Mesodermal cell (in vitro differentiated cells): ENCODE measurements around the gene CCDC188.

Experiments
- H3K27ac ChIP-seq: 2 replicates; pipeline ENCODE4 v1.7.0; 2013; ENCODE audit warnings: mild to moderate bottlenecking, low read depth, low read length, moderate library complexity; ENCODE audit not compliant: severe bottlenecking
- H3K36me3 ChIP-seq: 2 replicates; pipeline ENCODE4 v1.7.1; 2013; ENCODE audit warnings: mild to moderate bottlenecking, low read length, moderate library complexity; ENCODE audit not compliant: control insufficient read depth, insufficient read depth
- H3K4me1 ChIP-seq: one replicate; pipeline ENCODE4 v1.7.1; 2013; ENCODE audit warnings: mild to moderate bottlenecking, low read length; ENCODE audit not compliant: insufficient read depth, control insufficient read depth, poor library complexity, severe bottlenecking
- H3K4me3 ChIP-seq: 2 replicates; pipeline ENCODE4 v1.7.0; 2013; ENCODE audit warnings: low read length, control low read depth, mild to moderate bottlenecking; ENCODE audit not compliant: insufficient read depth, poor library complexity, severe bottlenecking; ENCODE audit errors: extremely low read depth
- H3K9me3 ChIP-seq: 2 replicates; pipeline ENCODE4 v1.7.1; 2013; ENCODE audit warnings: mild to moderate bottlenecking, low read length, moderate library complexity; ENCODE audit not compliant: control insufficient read depth
- WGBS, 2 experiments: methylation state at CpG; one replicate each; pipeline ENCODE4 v1.1.5; 2013; ENCODE audit warnings: missing lambda C conversion rate in 2 of 2; ENCODE audit not compliant: insufficient coverage in 2 of 2; 5-methylcytosine and 5-hydroxymethylcytosine counted together

The CCDC188 gene

GRCh38 chr22:20192972-20193760, 42.3 kb upstream of the CCDC188 start:
- H3K36me3 ChIP-seq, result no peaks in the 10 kb centered on the region
- H3K9me3 ChIP-seq, result no peaks in the 10 kb centered on the region
- WGBS, 2 experiments, result 79 to 81% methylated on average over 19 to 20 of the region's 20 CpGs
- H3K4me3 ChIP-seq, result no peak overlapping the region
- H3K27ac ChIP-seq, result no peak overlapping the region
- H3K4me1 ChIP-seq, result no peaks in the 10 kb centered on the region

DNA sequence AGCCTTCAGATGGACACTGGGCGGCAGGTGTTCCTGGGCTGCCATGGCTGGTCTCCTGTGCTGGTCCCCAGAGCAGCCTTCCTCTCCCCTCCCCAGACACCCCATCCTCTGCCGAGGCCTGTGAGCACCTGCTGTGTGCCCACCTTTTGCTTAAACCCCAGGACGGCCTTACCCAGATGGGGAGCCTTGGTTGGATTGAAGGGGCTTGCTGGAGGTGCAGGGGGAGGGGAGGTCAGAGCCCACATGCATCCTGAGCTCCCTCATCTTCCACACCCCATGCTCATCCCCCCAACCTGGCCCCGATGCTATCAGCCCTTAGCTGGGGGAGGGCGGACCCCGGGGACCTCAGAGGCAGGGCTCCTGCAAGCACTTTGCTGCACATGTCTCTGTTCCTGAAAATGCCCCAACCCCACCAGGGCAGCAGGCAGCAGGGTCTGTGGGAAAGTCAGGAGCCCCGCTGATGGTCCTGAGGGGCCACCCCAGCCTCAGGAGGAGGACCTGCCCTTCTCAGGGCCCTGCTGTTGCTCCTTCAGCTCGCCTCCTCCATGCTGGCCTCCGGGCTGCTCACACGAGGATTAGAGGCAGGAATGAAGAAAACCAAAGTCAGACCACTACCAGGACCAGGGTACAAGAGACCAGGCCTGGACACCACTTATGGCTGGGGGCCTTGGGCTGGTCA, 41.6 kb upstream of the CCDC188 start:
- WGBS, 2 experiments, result 93 to 97% methylated on average over 6 to 8 of the region's 10 CpGs
- no peaks in the 10 kb centered on the region for H3K9me3 ChIP-seq
- no peaks in the 10 kb centered on the region for H3K4me1 ChIP-seq
- no peaks in the 10 kb centered on the region for H3K36me3 ChIP-seq
- no peak overlapping the region for H3K27ac ChIP-seq
- H3K4me3 ChIP-seq, result no peak overlapping the region

GRCh38 chr22:20191803-20192202, 40.9 kb upstream of the CCDC188 start:
- Histone ChIP-seq H3K4me1 (no peaks in the 10 kb centered on the region), H3K27ac (no peak overlapping the region), H3K4me3 (no peak overlapping the region), H3K36me3 (no peaks in the 10 kb centered on the region), H3K9me3 (no peaks in the 10 kb centered on the region)
- WGBS, 2 experiments, result 88 to 95% methylated on average over 5 to 7 of the region's 8 CpGs

DNA sequence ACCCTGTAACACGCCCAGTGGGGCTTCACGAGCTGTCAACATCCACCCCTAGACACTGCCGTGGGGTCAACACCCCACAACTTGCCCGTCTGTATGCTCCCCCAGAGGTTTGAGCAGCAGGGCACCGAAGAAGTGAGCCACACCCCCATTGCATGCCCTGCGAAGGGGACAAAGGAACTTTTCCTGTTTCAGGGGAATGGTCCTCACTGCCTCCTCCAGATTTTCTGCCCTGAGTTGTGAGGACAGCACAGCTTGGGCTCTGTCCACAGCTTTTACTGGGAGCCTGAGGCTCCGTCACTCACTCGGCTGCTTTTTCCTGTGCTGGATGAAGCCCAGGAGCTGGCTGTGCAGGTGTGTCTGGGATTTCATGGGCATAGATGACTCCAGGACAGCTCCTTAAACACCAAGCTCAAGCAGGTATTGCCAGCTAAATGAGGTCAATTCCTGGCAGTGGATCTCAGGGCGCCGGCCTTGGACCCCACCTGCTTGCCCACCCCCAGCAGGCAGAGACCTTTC, 40.2 kb upstream of the CCDC188 start:
- 71 to 91% methylated on average over 8 to 10 of the region's 10 CpGs for WGBS, 2 experiments
- no peaks in the 10 kb centered on the region for H3K9me3 ChIP-seq
- H3K36me3 ChIP-seq, result no peaks in the 10 kb centered on the region

GRCh38 chr22:20188567-20188877, 37.7 kb upstream of the CCDC188 start:
- Histone ChIP-seq H3K36me3 (no peaks in the 10 kb centered on the region), H3K27ac (no peak overlapping the region), H3K4me3 (no peak overlapping the region), H3K4me1 (no peaks in the 10 kb centered on the region), H3K9me3 (no peaks in the 10 kb centered on the region)
- WGBS, 2 experiments, result 87 to 93% methylated on average over 5 of the region's 6 CpGs

More for the DNA sequence above, 40.2 kb upstream of the CCDC188 start:
- Histone ChIP-seq H3K4me1 (no peaks in the 10 kb centered on the region), H3K27ac (no peak overlapping the region), H3K4me3 (no peak overlapping the region)

GRCh38 chr22:20187777-20188566, 37.1 kb upstream of the CCDC188 start:
- H3K36me3 ChIP-seq, result no peaks in the 10 kb centered on the region
- H3K27ac ChIP-seq, result no peak overlapping the region
- no peaks in the 10 kb centered on the region for H3K4me1 ChIP-seq
- WGBS, 2 experiments, result 89 to 93% methylated on average over 6 to 11 of the region's 12 CpGs
- H3K9me3 ChIP-seq, result no peaks in the 10 kb centered on the region
- H3K4me3 ChIP-seq, result no peak overlapping the region

GRCh38 chr22:20186871-20187546, 36.2 kb upstream of the CCDC188 start:
- no peaks in the 10 kb centered on the region for H3K36me3 ChIP-seq
- H3K9me3 ChIP-seq, result no peaks in the 10 kb centered on the region
- WGBS, 2 experiments, result 67 to 81% methylated on average over 9 to 12 of the region's 14 CpGs
- no peak overlapping the region for H3K27ac ChIP-seq
- no peak overlapping the region for H3K4me3 ChIP-seq
- H3K4me1 ChIP-seq, result no peaks in the 10 kb centered on the region

- H3K4me3 ChIP-seq, result no peak overlapping the region
- WGBS, 2 experiments, result 21 to 44% methylated on average over 7 to 10 of the region's 10 CpGs
- H3K27ac ChIP-seq, result no peak overlapping the region
Observed at GRCh38 chr22:20186183-20186870, 35.5 kb upstream of the CCDC188 start.

DNA sequence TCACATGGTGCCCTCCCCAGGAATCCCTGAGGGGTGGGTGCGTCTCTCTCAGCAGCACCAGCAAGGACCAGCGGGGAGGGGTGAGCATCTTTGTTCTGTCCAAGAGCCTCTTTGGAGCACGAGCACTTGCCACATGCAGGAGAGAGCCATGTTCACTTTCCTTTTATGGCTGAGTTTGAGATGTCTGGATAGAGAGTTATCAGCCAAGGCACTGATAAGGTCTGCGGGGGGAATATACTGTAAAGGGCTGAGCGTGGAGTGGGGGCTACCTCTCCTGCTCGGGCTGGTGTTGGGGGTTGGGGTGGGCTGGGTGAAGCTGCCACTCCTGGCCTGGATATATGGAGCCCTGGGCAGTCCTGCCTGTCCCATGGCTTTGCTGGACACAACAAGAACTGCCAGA, 34.9 kb upstream of the CCDC188 start:
- no peak overlapping the region for H3K27ac ChIP-seq
- WGBS, 2 experiments, result 88 to 91% methylated on average over 3 to 4 of the region's 6 CpGs
- no peaks in the 10 kb centered on the region for H3K9me3 ChIP-seq
- H3K4me3 ChIP-seq, result no peak overlapping the region
- H3K36me3 ChIP-seq, result no peaks in the 10 kb centered on the region
- no peaks in the 10 kb centered on the region for H3K4me1 ChIP-seq

More at GRCh38 chr22:20186183-20186870, 35.5 kb upstream of the CCDC188 start:
- Histone ChIP-seq H3K4me1 (no peaks in the 10 kb centered on the region), H3K9me3 (no peaks in the 10 kb centered on the region), H3K36me3 (no peaks in the 10 kb centered on the region)
